ENCODE data around the gene PARD3B. TPM values are rescaled to one million over a fixed set of nuclear protein-coding genes. Genes with fewer than 3 reads are reported as not detected.

Gene PARD3B
- total RNA-seq, 1 donor from 2014 or later, result not detected

GRCh38 chr2:205511641-205512040 lies 966.4 kb downstream of the PARD3B start:
- no peaks in the 10 kb centered on the region for H3K36me3 Mint-ChIP-seq (ENCODE audit: low read depth)
- ChIA-PET POLR2A (no interaction called here), CTCF (no interaction called here)
- H3K27ac Mint-ChIP-seq, result no peak overlapping the region
- H3K9me3 Mint-ChIP-seq, result no peaks in the 10 kb centered on the region
- TF ChIP-seq CTCF (IDR thresholded peaks at IDR 0.05), result no peak
- no peak for DNase-seq
- no peaks in the 10 kb centered on the region for H3K4me1 Mint-ChIP-seq
- no peak for ATAC-seq (ENCODE audit: low read depth)
- peaks cover 3% of the 10 kb centered on the region for H3K27me3 Mint-ChIP-seq
- intact Hi-C loops (cut with micrococcal nuclease), result no loop called here
- H3K4me3 Mint-ChIP-seq, result no peak overlapping the region

- Mint-ChIP-seq H3K27me3 (peaks cover 3% of the 10 kb centered on the region), H3K9me3 (peaks cover 12% of the 10 kb centered on the region), H3K4me1 (no peaks in the 10 kb centered on the region), H3K36me3 (ENCODE audit: low read depth) (no peaks in the 10 kb centered on the region), H3K4me3 (no peak overlapping the region), H3K27ac (no peak overlapping the region)
- ChIA-PET POLR2A (no interaction called here), CTCF (no interaction called here)
- no peak for TF ChIP-seq CTCF (IDR thresholded peaks at IDR 0.05)
- ATAC-seq (ENCODE audit: low read depth) (no peak), DNase-seq (no peak)
- intact Hi-C loops (cut with micrococcal nuclease), result no loop called here
These were observed 975.0 kb downstream of the PARD3B start for GRCh38 chr2:205520311-205520710.

- Mint-ChIP-seq H3K4me1 (no peaks in the 10 kb centered on the region), H3K9me3 (peaks cover 3% of the 10 kb centered on the region), H3K4me3 (no peak overlapping the region), H3K36me3 (ENCODE audit: low read depth) (no peaks in the 10 kb centered on the region), H3K27ac (no peak overlapping the region), H3K27me3 (peaks cover 7% of the 10 kb centered on the region)
- ATAC-seq (ENCODE audit: low read depth) (no peak), DNase-seq (no peak)
- intact Hi-C loops (cut with micrococcal nuclease), result no loop called here
- CTCF ChIA-PET, result no interaction called here
- POLR2A ChIA-PET, result no interaction called here
- no peak for TF ChIP-seq CTCF (IDR thresholded peaks at IDR 0.05)
These were observed 979.4 kb downstream of the PARD3B start for GRCh38 chr2:205524656-205525055.

GRCh38 chr2:205527801-205528200 lies 982.5 kb downstream of the PARD3B start:
- no peak overlapping the region for H3K27ac Mint-ChIP-seq
- CTCF ChIA-PET, result no interaction called here
- POLR2A ChIA-PET, result no interaction called here

GRCh38 chr2:205531072-205531471 lies 985.8 kb downstream of the PARD3B start:
- no peaks in the 10 kb centered on the region for H3K9me3 Mint-ChIP-seq
- intact Hi-C loops (cut with micrococcal nuclease), result no loop called here

More at GRCh38 chr2:205527801-205528200, 982.5 kb downstream of the PARD3B start:
- no peak for TF ChIP-seq CTCF (IDR thresholded peaks at IDR 0.05)
- peaks cover 15% of the 10 kb centered on the region for H3K27me3 Mint-ChIP-seq
- no peaks in the 10 kb centered on the region for H3K36me3 Mint-ChIP-seq (ENCODE audit: low read depth)
- ATAC-seq (ENCODE audit: low read depth) (no peak), DNase-seq (no peak)
- H3K4me1 Mint-ChIP-seq, result no peaks in the 10 kb centered on the region
- H3K4me3 Mint-ChIP-seq, result no peak overlapping the region
- intact Hi-C loops (cut with micrococcal nuclease), result no loop called here
- H3K9me3 Mint-ChIP-seq, result no peaks in the 10 kb centered on the region

More at GRCh38 chr2:205531072-205531471, 985.8 kb downstream of the PARD3B start:
- H3K4me1 Mint-ChIP-seq, result peaks cover 4% of the 10 kb centered on the region
- no peaks in the 10 kb centered on the region for H3K36me3 Mint-ChIP-seq (ENCODE audit: low read depth)
- no peak for DNase-seq
- no peak overlapping the region for H3K27ac Mint-ChIP-seq
- no peak for TF ChIP-seq CTCF (IDR thresholded peaks at IDR 0.05)
- ATAC-seq (ENCODE audit: low read depth), result no peak
- ChIA-PET CTCF (no interaction called here), POLR2A (no interaction called here)
- no peak overlapping the region for H3K4me3 Mint-ChIP-seq
- H3K27me3 Mint-ChIP-seq, result peaks cover 12% of the 10 kb centered on the region

All from activated B cell treated with CpG ODN at 0.5 μM for 24 hours (primary cell).